ENCODE data around the gene MSANTD1.

DNA sequence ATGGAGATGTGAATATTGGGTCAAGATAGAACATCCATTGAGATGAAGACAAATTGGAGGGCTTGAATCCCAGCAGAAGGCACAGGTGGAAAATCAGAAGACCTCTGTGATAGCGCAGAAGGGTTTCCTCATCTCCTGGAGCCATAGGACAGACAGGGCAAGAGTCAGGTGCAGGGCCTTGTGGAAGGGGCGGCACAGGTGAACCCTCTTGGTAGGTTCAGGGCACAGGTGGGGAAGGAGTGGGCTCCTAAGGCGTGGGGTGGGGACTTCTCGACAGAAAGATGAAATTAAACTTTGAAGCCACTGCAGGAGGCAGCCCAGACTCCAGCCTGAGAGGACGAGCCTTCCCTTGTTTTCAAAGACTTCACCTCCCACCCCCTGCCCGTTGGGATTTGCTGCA, 34.5 kb downstream of the MSANTD1 start:
- TF ChIP-seq, protein P1, sequence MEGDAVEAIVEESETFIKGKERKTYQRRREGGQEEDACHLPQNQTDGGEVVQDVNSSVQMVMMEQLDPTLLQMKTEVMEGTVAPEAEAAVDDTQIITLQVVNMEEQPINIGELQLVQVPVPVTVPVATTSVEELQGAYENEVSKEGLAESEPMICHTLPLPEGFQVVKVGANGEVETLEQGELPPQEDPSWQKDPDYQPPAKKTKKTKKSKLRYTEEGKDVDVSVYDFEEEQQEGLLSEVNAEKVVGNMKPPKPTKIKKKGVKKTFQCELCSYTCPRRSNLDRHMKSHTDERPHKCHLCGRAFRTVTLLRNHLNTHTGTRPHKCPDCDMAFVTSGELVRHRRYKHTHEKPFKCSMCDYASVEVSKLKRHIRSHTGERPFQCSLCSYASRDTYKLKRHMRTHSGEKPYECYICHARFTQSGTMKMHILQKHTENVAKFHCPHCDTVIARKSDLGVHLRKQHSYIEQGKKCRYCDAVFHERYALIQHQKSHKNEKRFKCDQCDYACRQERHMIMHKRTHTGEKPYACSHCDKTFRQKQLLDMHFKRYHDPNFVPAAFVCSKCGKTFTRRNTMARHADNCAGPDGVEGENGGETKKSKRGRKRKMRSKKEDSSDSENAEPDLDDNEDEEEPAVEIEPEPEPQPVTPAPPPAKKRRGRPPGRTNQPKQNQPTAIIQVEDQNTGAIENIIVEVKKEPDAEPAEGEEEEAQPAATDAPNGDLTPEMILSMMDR (IDR thresholded peaks at IDR 0.05; ENCODE audit: low read depth, low read length): no peak
- no peak for TF ChIP-seq EZH2phosphoT487 (IDR thresholded peaks at IDR 0.05; ENCODE audit: low read depth)
